GM12865 (cell line): ENCODE results near the gene ACTL8.

Experiments
- DNase-seq: peaks from one replicate; pipeline ENCODE4 v3.0.0; 2010; ENCODE audit warnings: low read depth
- H3K4me3 ChIP-seq: 2 replicates; pipeline ENCODE4 v1.5.1; 2011; ENCODE audit warnings: mild to moderate bottlenecking, low read depth, low read length, control low read depth
- CTCF ChIP-seq: IDR thresholded peaks from 2 replicates; pipeline ENCODE4 v1.5.1; 2011; ENCODE audit warnings: low read length, control low read depth, low read depth, inconsistent platforms; ENCODE audit not compliant: insufficient read depth; ENCODE audit errors: missing control alignments

Gene ACTL8

DNA sequence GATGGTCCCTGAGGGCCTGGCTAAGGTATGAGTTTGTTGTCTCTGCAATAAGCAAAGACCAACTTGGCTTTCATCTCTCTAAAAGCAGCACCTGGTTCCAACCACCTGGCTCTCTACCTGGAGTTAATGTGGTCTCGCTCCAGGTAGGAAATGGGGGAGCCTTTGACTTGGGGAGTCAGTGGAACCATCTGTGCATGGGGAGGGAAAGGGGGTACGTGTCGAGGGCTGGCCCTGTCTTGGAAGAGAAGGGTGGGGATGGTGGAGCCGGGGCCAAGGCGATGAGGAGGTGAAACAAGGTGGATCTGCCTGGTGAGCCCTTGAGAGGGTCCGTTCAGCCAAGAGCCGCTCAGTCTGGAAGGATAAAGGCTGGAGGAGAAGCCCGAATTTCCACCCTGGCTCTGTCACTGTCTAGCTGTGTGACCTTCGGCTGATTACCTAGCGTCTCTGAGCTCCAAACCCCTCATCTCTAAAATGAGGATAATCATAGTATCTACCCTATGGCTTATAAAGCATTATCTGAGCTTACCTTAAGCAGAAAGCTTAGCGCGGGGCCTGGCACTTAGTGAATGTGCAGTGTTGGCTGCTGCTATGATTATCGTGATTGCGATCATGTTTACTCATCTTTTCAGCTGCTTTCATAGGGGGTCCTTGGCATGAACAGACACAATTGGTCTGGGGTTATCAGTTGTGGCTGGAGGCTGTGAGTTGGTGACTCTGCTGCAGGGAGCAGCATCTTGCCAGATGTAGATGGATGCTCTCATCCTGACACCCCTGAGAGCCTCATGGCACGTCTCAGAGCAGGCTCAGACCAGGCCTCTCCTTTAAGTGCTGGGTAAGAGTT, 78.7 kb downstream of the ACTL8 start:
- TF ChIP-seq CTCF, result no peak

GRCh38 chr1:17834561-17835100, 79.5 kb downstream of the ACTL8 start:
- DNase-seq, result no peak
- no peak for TF ChIP-seq CTCF
- no peak overlapping the region for H3K4me3 ChIP-seq

More for the DNA sequence above, 78.7 kb downstream of the ACTL8 start:
- no peak for DNase-seq
- H3K4me3 ChIP-seq, result no peak overlapping the region

DNA sequence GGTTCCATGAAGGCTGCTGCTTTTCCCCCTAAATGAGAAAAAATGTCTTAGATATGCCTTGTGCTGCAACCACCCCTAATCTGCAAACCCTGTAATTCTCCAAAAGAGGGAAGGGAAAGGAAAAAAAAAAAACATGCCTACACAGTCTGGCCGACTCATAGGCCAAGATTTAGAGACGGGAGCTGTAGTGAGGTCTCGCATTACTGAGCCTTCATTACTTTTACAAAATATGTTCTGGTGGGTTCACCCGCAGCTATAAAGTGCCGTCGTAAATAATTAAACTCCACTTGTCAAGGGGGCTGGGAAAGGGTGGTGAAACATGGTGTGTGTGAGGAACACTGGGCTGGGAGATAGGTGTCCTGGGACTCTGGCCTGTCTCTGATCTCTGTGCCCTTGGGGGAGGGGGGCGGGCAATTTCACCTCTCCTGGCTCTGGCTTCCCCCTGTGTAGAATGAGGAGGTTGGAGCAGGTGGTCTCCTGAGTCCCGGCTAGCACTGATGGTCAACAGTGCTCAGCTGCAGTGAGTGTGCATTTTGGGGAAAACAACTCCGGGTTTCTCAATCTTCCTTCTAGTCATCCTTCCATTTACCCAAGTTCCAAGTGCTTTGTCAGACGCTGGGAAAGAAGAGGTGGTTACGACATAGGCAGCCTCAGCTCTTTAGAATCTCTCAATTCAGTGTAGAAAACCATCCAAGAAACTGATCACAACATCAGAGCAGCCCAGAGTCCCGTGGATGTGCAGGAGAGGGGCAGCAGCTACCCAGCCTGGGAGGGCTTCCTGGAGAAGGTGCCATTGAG, 82.3 kb downstream of the ACTL8 start:
- no peak overlapping the region for H3K4me3 ChIP-seq
- TF ChIP-seq CTCF, result no peak
- DNase-seq, result no peak

- no peak for DNase-seq
- no peak overlapping the region for H3K4me3 ChIP-seq
- TF ChIP-seq CTCF, result no peak
Observed at GRCh38 chr1:17839641-17840196, 84.6 kb downstream of the ACTL8 start.

DNA sequence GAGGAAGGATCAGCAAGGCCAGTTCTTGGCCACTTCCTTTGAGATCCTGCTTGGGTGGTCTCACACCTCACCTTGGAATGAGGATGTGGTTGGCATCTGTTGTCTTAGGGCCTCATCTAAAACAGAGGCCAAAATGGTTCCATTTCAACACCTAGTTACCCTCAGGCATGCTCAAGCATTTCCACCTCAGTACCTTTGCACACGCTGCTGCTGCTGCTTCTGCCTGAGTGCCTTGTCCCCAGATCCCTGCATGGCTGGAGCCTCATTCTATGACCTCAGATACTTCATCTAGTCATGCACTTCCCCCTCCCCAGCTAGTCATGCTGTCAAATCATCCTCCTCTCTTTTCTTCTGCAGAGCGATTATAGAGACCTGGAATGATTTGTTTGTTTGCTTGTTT, 86.8 kb downstream of the ACTL8 start:
- TF ChIP-seq CTCF, result no peak
- H3K4me3 ChIP-seq, result no peak overlapping the region
- no peak for DNase-seq

GRCh38 chr1:17842686-17843085, 87.6 kb downstream of the ACTL8 start:
- H3K4me3 ChIP-seq, result no peak overlapping the region
- no peak for DNase-seq
- TF ChIP-seq CTCF, result no peak
